Mesenchymal stem cell (in vitro differentiated cells and primary cell): Measurements from ENCODE around the gene DPP10.

Source experiments
- DNase-seq: peaks from one replicate; pipeline ENCODE4 v3.0.0-alpha.2; 2013
- H2AFZ ChIP-seq: one replicate; pipeline ENCODE4 v1.6.1; 2013; ENCODE audit warnings: low read depth, mild to moderate bottlenecking, control low read depth, inconsistent platforms, low read length, moderate library complexity
- H2AK5ac ChIP-seq: 2 replicates; pipeline ENCODE4 v1.6.1; 2013; ENCODE audit warnings: low read length, moderate library complexity, mild to moderate bottlenecking, inconsistent platforms; ENCODE audit not compliant: severe bottlenecking
- H2BK120ac ChIP-seq: one replicate; pipeline ENCODE4 v1.6.1; 2013; ENCODE audit warnings: low read depth, mild to moderate bottlenecking, inconsistent platforms, low read length, moderate library complexity
- H2BK12ac ChIP-seq, 2 experiments: one replicate each; pipeline ENCODE4 v1.6.1; 2013; ENCODE audit warnings: inconsistent platforms in 2 of 2, low read length in 2 of 2, mild to moderate bottlenecking in 2 of 2, moderate library complexity in 2 of 2, control low read depth in 1 of 2
- H2BK15ac ChIP-seq: one replicate; pipeline ENCODE4 v1.6.1; 2013; ENCODE audit warnings: mild to moderate bottlenecking, low read depth, inconsistent platforms; ENCODE audit not compliant: poor library complexity, severe bottlenecking
- H2BK5ac ChIP-seq: 2 replicates; pipeline ENCODE4 v1.6.1; 2013; ENCODE audit warnings: low read depth, mild to moderate bottlenecking, low read length, control low read depth, inconsistent platforms; ENCODE audit not compliant: poor library complexity, severe bottlenecking
- H3K14ac ChIP-seq, 2 experiments: one replicate each; pipeline ENCODE4 v1.6.1; 2013; ENCODE audit warnings: inconsistent platforms in 2 of 2, low read length in 2 of 2, control low read depth in 1 of 2, mild to moderate bottlenecking in 1 of 2, moderate library complexity in 1 of 2
- H3K18ac ChIP-seq, 2 experiments: one replicate each; pipeline ENCODE4 v1.6.1; 2013; ENCODE audit warnings: inconsistent platforms in 2 of 2, low read length in 2 of 2, control low read depth in 1 of 2, low read depth in 1 of 2, mild to moderate bottlenecking in 1 of 2
- H3K23ac ChIP-seq, 2 experiments: one replicate each; pipeline ENCODE4 v1.6.1; 2013; ENCODE audit warnings: inconsistent platforms in 2 of 2, low read length in 2 of 2, mild to moderate bottlenecking in 2 of 2, moderate library complexity in 2 of 2, control low read depth in 1 of 2
- H3K27ac ChIP-seq: 2 replicates; pipeline ENCODE4 v1.5.1; 2013; ENCODE audit warnings: mild to moderate bottlenecking, moderate library complexity, low read length, control low read depth, inconsistent platforms; ENCODE audit not compliant: poor library complexity, severe bottlenecking
- H3K27me3 ChIP-seq, 2 experiments: 2 replicates each; pipeline versions ENCODE4 v1.6.1 to v1.7.0; 2013; ENCODE audit warnings: low read length in 2 of 2, mild to moderate bottlenecking in 2 of 2, moderate library complexity in 2 of 2, control low read depth in 1 of 2, inconsistent platforms in 1 of 2; ENCODE audit not compliant: control insufficient read depth in 1 of 2, insufficient read depth in 1 of 2
- H3K36me3 ChIP-seq, 2 experiments: 2 replicates each; pipeline versions ENCODE4 v1.6.1 to v1.7.0; 2013; ENCODE audit warnings: low read length in 2 of 2, control low read depth in 1 of 2, inconsistent platforms in 1 of 2, low read depth in 1 of 2, mild to moderate bottlenecking in 1 of 2; ENCODE audit not compliant: insufficient read depth in 2 of 2, control insufficient read depth in 1 of 2
- H3K4ac ChIP-seq, 2 experiments: one replicate each; pipeline ENCODE4 v1.6.1; 2013; ENCODE audit warnings: inconsistent platforms in 2 of 2, low read length in 2 of 2, mild to moderate bottlenecking in 2 of 2, moderate library complexity in 2 of 2, control low read depth in 1 of 2, low read depth in 1 of 2
- H3K4me1 ChIP-seq: 2 replicates; pipeline ENCODE4 v1.6.1; 2013; ENCODE audit warnings: low read depth, low read length, control low read depth; ENCODE audit not compliant: control insufficient read depth, insufficient read depth
- H3K4me2 ChIP-seq: 2 replicates; pipeline ENCODE4 v1.6.1; 2013; ENCODE audit warnings: low read length, mild to moderate bottlenecking, inconsistent platforms; ENCODE audit not compliant: poor library complexity, severe bottlenecking
- H3K4me3 ChIP-seq, 2 experiments: 2 replicates each; pipeline versions ENCODE4 v1.5.1 to v1.7.0; 2013; ENCODE audit warnings: low read length in 2 of 2, mild to moderate bottlenecking in 2 of 2, control low read depth in 1 of 2, low read depth in 1 of 2; ENCODE audit not compliant: insufficient read depth in 1 of 2
- H3K79me1 ChIP-seq: replicated peaks from 2 replicates; pipeline ENCODE4 v1.6.1; 2013; ENCODE audit warnings: mild to moderate bottlenecking, control low read depth, low read length, inconsistent platforms; ENCODE audit not compliant: poor library complexity, severe bottlenecking
- H3K9ac ChIP-seq: 2 replicates; pipeline ENCODE4 v1.7.0; 2013; ENCODE audit warnings: mild to moderate bottlenecking, low read length, moderate library complexity
- H3K9me3 ChIP-seq: 2 replicates; pipeline ENCODE4 v1.7.0; 2013; ENCODE audit warnings: mild to moderate bottlenecking, low read length; ENCODE audit not compliant: control insufficient read depth
- H4K8ac ChIP-seq: one replicate; pipeline ENCODE4 v1.6.1; 2013; ENCODE audit warnings: inconsistent platforms, mild to moderate bottlenecking, low read length, moderate library complexity
- H4K91ac ChIP-seq: one replicate; pipeline ENCODE4 v1.6.1; 2013; ENCODE audit warnings: mild to moderate bottlenecking, low read length, inconsistent platforms
- WGBS: methylation state at CpG from one replicate; pipeline ENCODE4 v1.1.7; 2013; ENCODE audit warnings: mixed read lengths; 5-methylcytosine and 5-hydroxymethylcytosine counted together

Gene DPP10

DNA sequence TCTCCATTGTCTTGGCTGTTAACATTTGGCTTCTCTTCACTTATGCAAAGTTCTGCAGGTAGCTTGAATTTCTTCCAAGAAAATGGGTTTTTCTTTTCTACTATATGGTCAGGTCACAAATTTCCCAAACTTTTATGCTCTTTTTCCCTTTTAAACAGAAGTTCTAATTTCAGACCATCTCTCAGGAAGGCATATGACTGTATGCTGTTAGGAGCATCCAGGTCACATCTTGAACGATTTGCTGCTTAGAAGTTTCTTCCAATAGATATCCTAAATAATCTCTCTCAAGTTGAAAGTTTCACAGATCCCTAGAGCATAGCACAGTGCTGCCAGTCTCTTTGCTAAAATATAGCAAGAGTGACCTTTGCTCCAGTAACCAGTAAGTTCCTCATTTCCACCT is 932.5 kb downstream of the DPP10 start:
- WGBS: 79% methylated on average over 1 of the region's 1 CpG
- no peak overlapping the region for H2AFZ ChIP-seq
- no peaks in the 10 kb centered on the region for H3K79me1 ChIP-seq
- no peak overlapping the region for H2BK15ac ChIP-seq
- H3K4ac ChIP-seq: no peak overlapping the region
- peaks cover 38% of the 10 kb centered on the region for H3K9me3 ChIP-seq
- H2AK5ac ChIP-seq: no peak overlapping the region
- H3K9ac ChIP-seq: no peak overlapping the region
- H3K23ac ChIP-seq: no peak overlapping the region
- no peak overlapping the region for H2BK120ac ChIP-seq
- H3K4me1 ChIP-seq: no peaks in the 10 kb centered on the region
- no peak overlapping the region for H3K18ac ChIP-seq
- no peaks in the 10 kb centered on the region for H3K36me3 ChIP-seq
- H2BK5ac ChIP-seq: no peak overlapping the region
- H3K14ac ChIP-seq: no peak overlapping the region
- H4K91ac ChIP-seq: no peak overlapping the region
- no peak overlapping the region for H2BK12ac ChIP-seq
- no peak overlapping the region for H3K4me2 ChIP-seq
- no peak overlapping the region for H3K4me3 ChIP-seq
- no peaks in the 10 kb centered on the region for H3K27me3 ChIP-seq
- no peak overlapping the region for H4K8ac ChIP-seq
- H3K27ac ChIP-seq: no peak overlapping the region
- DNase-seq: no peak

DNA sequence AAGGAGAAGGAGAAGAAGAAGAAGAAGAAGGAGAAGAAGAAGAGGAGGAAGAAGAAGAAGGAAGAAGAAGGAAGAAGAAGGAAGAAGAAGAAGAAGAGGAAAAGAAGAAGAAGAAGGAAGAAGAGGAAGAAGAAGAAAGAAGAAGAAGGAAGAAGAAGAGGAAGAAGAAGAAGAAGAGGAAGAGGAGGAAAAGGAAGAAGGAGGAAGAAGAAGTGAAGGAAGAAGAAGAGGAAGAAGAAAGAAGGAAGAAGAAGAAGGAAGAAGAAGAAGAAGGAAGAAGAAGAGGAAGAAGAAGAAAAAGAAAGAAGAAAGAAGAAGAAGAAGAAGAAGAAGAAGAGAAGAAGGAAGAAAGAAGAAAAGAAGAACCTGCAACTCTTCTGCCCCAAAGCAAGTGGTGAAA is 942.0 kb downstream of the DPP10 start:
- no peak overlapping the region for H3K23ac ChIP-seq
- no peak overlapping the region for H3K4ac ChIP-seq
- no peak for DNase-seq
- H3K27ac ChIP-seq: no peak overlapping the region
- H3K4me1 ChIP-seq: no peaks in the 10 kb centered on the region
- no peak overlapping the region for H2BK12ac ChIP-seq
- H3K9ac ChIP-seq: no peak overlapping the region
- no peak overlapping the region for H2BK5ac ChIP-seq
- peaks cover 9% of the 10 kb centered on the region for H3K9me3 ChIP-seq
- no peak overlapping the region for H2AK5ac ChIP-seq
- no peak overlapping the region for H3K4me3 ChIP-seq
- no peaks in the 10 kb centered on the region for H3K36me3 ChIP-seq
- no peak overlapping the region for H3K4me2 ChIP-seq
- H3K18ac ChIP-seq: no peak overlapping the region
- no peaks in the 10 kb centered on the region for H3K27me3 ChIP-seq
- H3K14ac ChIP-seq: no peak overlapping the region
- no peak overlapping the region for H2BK15ac ChIP-seq
- no peak overlapping the region for H4K8ac ChIP-seq
- H2BK120ac ChIP-seq: no peak overlapping the region
- H3K79me1 ChIP-seq: no peaks in the 10 kb centered on the region
- H4K91ac ChIP-seq: no peak overlapping the region
- H2AFZ ChIP-seq: no peak overlapping the region

DNA sequence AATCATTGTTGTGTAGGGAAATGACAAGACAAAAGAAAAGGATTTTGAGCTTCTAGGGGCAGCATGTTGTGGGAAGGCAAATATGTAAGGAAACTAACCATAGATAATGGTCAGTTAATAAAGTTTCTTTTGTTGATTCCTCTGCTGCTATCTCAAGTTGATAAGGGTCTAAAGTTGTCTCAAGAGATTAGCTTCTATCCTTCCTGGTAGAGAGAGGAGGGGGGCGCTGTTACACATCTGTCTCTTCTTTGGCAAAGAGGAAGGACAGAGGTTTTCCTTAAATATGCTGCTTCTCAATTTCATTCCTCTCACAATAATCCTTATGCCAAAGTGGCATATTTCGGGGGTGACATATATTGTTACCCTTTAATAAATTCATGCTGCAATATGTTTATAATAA is 944.0 kb downstream of the DPP10 start:
- DNase-seq: no peak
- H4K91ac ChIP-seq: no peak overlapping the region
- no peak overlapping the region for H2BK15ac ChIP-seq
- no peak overlapping the region for H4K8ac ChIP-seq
- H3K4me2 ChIP-seq: no peak overlapping the region
- H3K79me1 ChIP-seq: no peaks in the 10 kb centered on the region
- no peaks in the 10 kb centered on the region for H3K27me3 ChIP-seq
- H3K18ac ChIP-seq: no peak overlapping the region
- H3K4me3 ChIP-seq: no peak overlapping the region
- H3K4me1 ChIP-seq: no peaks in the 10 kb centered on the region
- no peaks in the 10 kb centered on the region for H3K36me3 ChIP-seq
- no peak overlapping the region for H3K14ac ChIP-seq
- peaks cover 9% of the 10 kb centered on the region for H3K9me3 ChIP-seq
- no peak overlapping the region for H2AFZ ChIP-seq
- WGBS: no CpG with 5 or more reads among the region's 2 CpGs
- H3K27ac ChIP-seq: no peak overlapping the region
- no peak overlapping the region for H2BK12ac ChIP-seq
- no peak overlapping the region for H2BK5ac ChIP-seq
- H3K23ac ChIP-seq: no peak overlapping the region
- H3K4ac ChIP-seq: no peak overlapping the region
- no peak overlapping the region for H2AK5ac ChIP-seq
- H3K9ac ChIP-seq: no peak overlapping the region
- no peak overlapping the region for H2BK120ac ChIP-seq

GRCh38 chr2:115389024-115389423 is 946.6 kb downstream of the DPP10 start:
- Histone ChIP-seq H2AFZ (no peak overlapping the region), H3K4ac (no peak overlapping the region), H3K14ac (no peak overlapping the region), H3K79me1 (no peaks in the 10 kb centered on the region), H3K9ac (no peak overlapping the region), H3K36me3 (no peaks in the 10 kb centered on the region), H3K23ac (no peak overlapping the region), H3K18ac (no peak overlapping the region), H2AK5ac (no peak overlapping the region), H4K8ac (no peak overlapping the region), H3K4me2 (no peak overlapping the region), H3K9me3 (peaks cover 9% of the 10 kb centered on the region), H2BK15ac (no peak overlapping the region), H3K27me3 (no peaks in the 10 kb centered on the region), H2BK120ac (no peak overlapping the region), H2BK5ac (no peak overlapping the region), H3K4me3 (no peak overlapping the region), H3K27ac (no peak overlapping the region), H2BK12ac (no peak overlapping the region), H3K4me1 (no peaks in the 10 kb centered on the region), H4K91ac (no peak overlapping the region)
- no CpG with 5 or more reads among the region's 1 CpG for WGBS
- DNase-seq: no peak
